Activated CD4-positive, alpha-beta T cell treated with anti-CD3 and anti-CD28 coated beads for 36 hours (primary cell): ENCODE results near the gene TOMM20. TPM values are rescaled to one million over a fixed set of nuclear protein-coding genes. Genes with fewer than 3 reads are reported as not detected.
A peak's percentile ranks its signal among the peaks of the same experiment; 100 is the strongest.
"Not testable (repeated sequence)": the region's sequence is repeated elsewhere in the genome, so short reads cannot be mapped to it uniquely, and the experiment has no call there.

Experiments used
- ATAC-seq: fragments of 200-7000 bp; cut with Tn5 transposase; one replicate; pipeline ENCODE4 v1.10.0; 2021; ENCODE audit warnings: mild to moderate bottlenecking, moderate library complexity
- CTCF ChIA-PET: fragments of 350-600 bp; sonication (Branson Sonifier 250); formaldehyde crosslinking; loops from one replicate; lab custom pipeline; 2021; ENCODE audit warnings: antibody characterized with exemption; lab: Charles Lee
- POLR2A ChIA-PET: fragments of 350-600 bp; sonication (Branson Sonifier 250); formaldehyde crosslinking; loops from one replicate; lab custom pipeline; 2021; ENCODE audit warnings: antibody characterized with exemption, inconsistent platforms; lab: Charles Lee
- DNase-seq: peaks from one replicate; pipeline ENCODE4 v3.0.0-alpha.2; 2020
- H3K27ac Mint-ChIP-seq: one replicate; pipeline ENCODE4 v1.8.0; 2021; ENCODE audit warnings: mixed read lengths
- H3K27me3 Mint-ChIP-seq: one replicate; pipeline ENCODE4 v1.8.0; 2021; ENCODE audit warnings: mixed read lengths
- H3K36me3 Mint-ChIP-seq: one replicate; pipeline ENCODE4 v1.8.0; 2021; ENCODE audit warnings: low read depth, mixed read lengths
- H3K4me1 Mint-ChIP-seq: one replicate; pipeline ENCODE4 v1.8.0; 2021; ENCODE audit warnings: mixed read lengths
- H3K4me3 Mint-ChIP-seq: one replicate; pipeline ENCODE4 v1.8.0; 2021; ENCODE audit warnings: mild to moderate bottlenecking, moderate library complexity, mixed read lengths
- H3K9me3 Mint-ChIP-seq: one replicate; pipeline ENCODE4 v1.8.0; 2021; ENCODE audit warnings: low read depth, mixed read lengths
- intact Hi-C, 2 experiments: fragments of 100-400 bp; cut with DNase I in 1 of 2; cut with micrococcal nuclease in 1 of 2; formaldehyde crosslinking; loops; one replicate each; pipeline versions ENCODE4 v1.14.2 to v1.15.1; 2022 to 2024; cut with DNase I, micrococcal nuclease
- total RNA-seq, 2 experiments: library from RNA; stranded (reverse); gene quantifications; one replicate each; pipeline ENCODE4 v1.2.3, GENCODE V29; 2021

Gene TOMM20
- total RNA-seq, 2 experiments from 2014 or later, result 62.1 to 148 TPM

DNA sequence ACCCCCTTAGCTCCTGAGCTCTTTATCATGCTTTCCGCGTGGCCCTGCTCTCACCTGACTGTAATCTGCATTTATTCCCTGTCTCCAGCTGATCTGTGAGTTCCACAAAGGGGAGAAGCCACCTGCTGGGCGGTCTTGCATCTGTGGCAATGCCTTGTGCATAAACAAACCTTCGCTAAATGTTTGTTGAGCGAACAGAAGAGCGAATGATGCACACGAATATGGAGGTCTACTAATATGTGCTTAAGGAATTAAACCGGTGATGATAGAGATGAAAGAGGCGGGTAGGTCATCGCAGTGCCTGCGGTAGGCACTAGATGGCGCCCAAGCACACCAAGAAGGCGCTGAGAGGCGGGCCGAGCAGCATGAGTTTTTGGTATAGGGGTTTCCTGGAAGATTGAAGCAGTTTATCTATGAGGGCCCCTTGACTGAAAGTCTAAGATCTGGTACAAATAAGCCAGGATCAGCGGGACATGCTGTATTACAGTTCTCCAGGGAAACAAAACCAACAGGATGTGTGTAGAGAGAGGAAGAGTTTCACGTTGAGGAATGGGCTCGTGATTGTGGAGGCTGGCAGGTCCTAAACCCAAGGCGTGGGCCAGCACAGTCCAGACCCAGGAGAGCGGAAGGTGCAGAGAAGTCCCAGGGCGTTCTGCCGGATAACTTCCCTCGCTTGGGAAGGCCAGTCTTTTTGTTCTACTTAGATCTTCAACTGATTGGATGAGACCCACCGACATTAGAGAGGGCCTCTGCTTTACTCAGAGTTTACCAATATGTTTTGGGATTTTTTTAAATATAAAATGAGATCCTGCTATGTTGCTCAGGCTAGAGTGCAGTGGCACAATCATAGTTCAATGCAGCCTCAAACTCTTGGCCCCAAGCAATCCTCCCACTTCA, 34.7 kb downstream of the TOMM20 start:
- ChIA-PET CTCF (interaction anchor here (0.6 to 4.8 kb wide), 15 partner anchors 10 to 689 kb away, joined by 3 to 41 read pairs (median 3); no protein-coding TSS in a partner anchor), POLR2A (no interaction called here)
- ATAC-seq (peak; percentile 97), DNase-seq (peak; percentile 92)
- peaks cover 3% of the 10 kb centered on the region for H3K27me3 Mint-ChIP-seq
- H3K4me3 Mint-ChIP-seq, result no peak overlapping the region
- H3K4me1 Mint-ChIP-seq, result peaks cover 8% of the 10 kb centered on the region
- intact Hi-C loops, result loop anchor here (1.0 to 10.0 kb wide), 3 partner anchors 321 to 979 kb away; no protein-coding TSS in a partner anchor
- H3K27ac Mint-ChIP-seq, result no peak overlapping the region
- no peaks in the 10 kb centered on the region for H3K36me3 Mint-ChIP-seq
- H3K9me3 Mint-ChIP-seq, result no peaks in the 10 kb centered on the region

DNA sequence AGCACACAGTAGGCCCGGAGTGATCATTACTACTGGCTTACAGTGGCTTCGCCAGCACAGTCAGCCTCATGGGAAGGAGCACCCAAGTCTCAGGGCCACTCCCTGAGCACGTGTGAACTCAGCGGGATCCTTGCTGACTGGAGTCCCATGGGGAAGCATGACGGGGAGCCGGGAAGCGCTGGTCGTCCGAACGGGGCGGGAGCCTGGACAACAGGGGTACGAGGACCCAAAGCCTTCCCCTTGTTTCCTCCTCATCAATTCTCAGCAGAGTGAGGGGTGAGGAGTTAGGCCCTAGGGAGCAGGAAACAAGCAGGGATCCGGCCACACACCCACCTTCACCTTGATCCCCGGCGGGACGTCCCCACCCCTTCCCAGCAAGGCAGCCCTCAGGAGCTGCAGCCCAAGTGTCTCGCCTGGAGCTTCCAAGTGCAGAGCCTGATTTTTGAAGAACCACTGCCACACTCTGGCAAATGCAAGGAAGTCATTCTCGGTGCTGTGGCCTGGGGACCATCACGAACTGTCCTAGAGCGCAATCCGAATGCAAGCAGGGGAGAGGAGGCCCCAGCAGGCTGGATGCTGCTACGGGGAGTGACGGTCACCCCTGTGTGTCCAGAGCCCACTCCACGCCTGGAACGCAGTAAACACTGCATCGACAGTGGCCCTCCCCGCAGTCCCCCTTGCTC, 35.5 kb downstream of the TOMM20 start:
- intact Hi-C loops, result loop anchor here in 1 of 2 experiments (10.0 kb wide), 1 partner anchor 978 kb away; no protein-coding TSS in a partner anchor
- Mint-ChIP-seq H3K9me3 (no peaks in the 10 kb centered on the region), H3K4me3 (no peak overlapping the region), H3K27ac (no peak overlapping the region), H3K27me3 (peaks cover 3% of the 10 kb centered on the region), H3K36me3 (no peaks in the 10 kb centered on the region), H3K4me1 (peaks cover 8% of the 10 kb centered on the region)
- POLR2A ChIA-PET, result no interaction called here
- CTCF ChIA-PET, result interaction anchor here (0.6 to 4.8 kb wide), 11 partner anchors 9 to 690 kb away, joined by 3 to 41 read pairs (median 3); no protein-coding TSS in a partner anchor
- peak; percentile 20 for ATAC-seq
- peak; percentile 19 for DNase-seq

DNA sequence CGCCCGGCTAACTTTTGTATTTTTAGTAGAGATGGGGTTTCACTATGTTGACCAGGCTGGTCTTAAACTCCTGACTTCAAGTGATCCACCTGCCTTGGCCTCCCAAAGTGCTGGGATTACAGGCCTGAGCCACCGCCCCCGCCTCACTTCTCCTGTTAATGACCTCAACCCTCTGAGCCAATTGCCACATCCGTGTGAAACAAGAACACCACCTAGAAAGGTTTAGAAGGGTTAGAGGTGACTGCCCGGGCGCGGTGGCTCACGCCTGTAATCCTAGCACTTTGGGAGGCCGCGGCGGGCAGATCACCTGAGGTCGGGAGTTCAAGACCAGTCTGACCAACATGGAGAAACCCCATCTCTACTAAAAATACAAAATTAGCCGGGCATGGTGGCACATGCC, 36.2 kb downstream of the TOMM20 start:
- POLR2A ChIA-PET, H3K36me3 Mint-ChIP-seq, H3K9me3 Mint-ChIP-seq, H3K4me1 Mint-ChIP-seq, DNase-seq, H3K27me3 Mint-ChIP-seq, H3K4me3 Mint-ChIP-seq, H3K27ac Mint-ChIP-seq, ATAC-seq: not testable (repeated sequence)
- CTCF ChIA-PET, result interaction anchor here (0.7 to 4.8 kb wide), 2 partner anchors 13 to 207 kb away, joined by 4 to 41 read pairs; no protein-coding TSS in a partner anchor
- intact Hi-C loops, result loop anchor here in 1 of 2 experiments (10.0 kb wide), 1 partner anchor 978 kb away; no protein-coding TSS in a partner anchor

DNA sequence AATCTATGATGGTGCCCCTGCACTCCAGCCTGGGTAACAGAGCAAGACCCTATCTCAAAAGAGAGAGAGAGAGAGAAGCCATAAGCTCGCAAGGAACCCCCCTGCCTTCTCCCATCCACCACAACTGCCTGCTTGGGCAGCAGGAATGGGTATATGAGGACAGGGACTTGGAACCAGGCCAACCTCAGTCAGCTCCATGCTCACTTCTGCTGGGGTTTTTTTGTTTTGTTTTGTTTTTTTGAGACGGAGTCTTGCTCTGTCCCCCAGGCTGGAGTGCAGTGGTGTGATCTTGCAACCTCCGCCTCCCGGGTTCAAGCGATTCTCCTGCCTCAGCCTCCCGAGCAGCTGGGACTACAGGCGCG, 36.6 kb downstream of the TOMM20 start:
- POLR2A ChIA-PET, H3K27ac Mint-ChIP-seq, H3K9me3 Mint-ChIP-seq, DNase-seq, H3K4me3 Mint-ChIP-seq, H3K27me3 Mint-ChIP-seq, H3K36me3 Mint-ChIP-seq, H3K4me1 Mint-ChIP-seq, ATAC-seq: not testable (repeated sequence)
- CTCF ChIA-PET, result interaction anchor here (0.7 to 4.8 kb wide), 4 partner anchors 13 to 548 kb away, joined by 4 to 41 read pairs (median 6); no protein-coding TSS in a partner anchor
- intact Hi-C loops, result loop anchor here in 1 of 2 experiments (10.0 kb wide), 1 partner anchor 977 kb away; no protein-coding TSS in a partner anchor

DNA sequence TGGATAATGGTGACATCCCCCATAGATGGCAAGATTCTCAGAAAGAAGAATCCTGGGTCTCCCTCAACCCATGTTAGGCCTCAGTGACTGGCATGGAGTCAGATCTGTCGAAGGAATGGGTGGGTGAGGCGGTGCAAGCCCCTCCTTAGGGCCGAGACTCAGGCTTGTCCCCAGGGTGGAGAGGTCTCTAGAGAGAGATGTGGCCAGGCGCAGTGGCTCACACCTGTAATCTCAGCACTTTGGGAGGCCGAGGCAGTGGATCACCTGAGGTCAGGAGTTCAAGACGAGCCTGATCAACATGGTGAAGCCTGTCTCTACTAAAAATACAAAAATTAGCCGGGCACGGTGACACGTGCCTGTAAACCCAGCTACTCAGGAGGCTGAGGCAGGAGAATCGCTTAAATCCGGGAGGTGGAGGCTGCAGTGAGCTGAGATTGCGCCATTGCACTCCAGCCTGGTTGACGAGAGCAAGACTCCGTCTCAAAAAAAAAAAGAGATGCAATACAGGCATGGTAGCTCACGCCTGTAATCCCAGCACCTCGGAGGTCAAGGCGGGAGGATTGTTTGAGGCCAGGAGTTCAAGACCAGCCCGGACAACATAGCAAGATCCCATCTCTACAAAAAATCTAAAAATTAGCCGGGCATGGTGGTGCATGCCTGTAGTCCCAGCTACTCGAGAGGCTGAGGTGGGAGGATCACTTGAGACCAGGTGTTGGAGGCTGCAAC, 37.2 kb downstream of the TOMM20 start:
- CTCF ChIA-PET, result interaction anchor here (0.7 to 1.6 kb wide), 5 partner anchors 13 to 548 kb away, joined by 3 to 8 read pairs (median 4); no protein-coding TSS in a partner anchor
- ATAC-seq, H3K4me1 Mint-ChIP-seq, H3K4me3 Mint-ChIP-seq, POLR2A ChIA-PET, H3K27me3 Mint-ChIP-seq, DNase-seq, H3K36me3 Mint-ChIP-seq, H3K9me3 Mint-ChIP-seq, H3K27ac Mint-ChIP-seq: not testable (repeated sequence)
- intact Hi-C loops, result loop anchor here in 1 of 2 experiments (10.0 kb wide), 1 partner anchor 977 kb away; no protein-coding TSS in a partner anchor

DNA sequence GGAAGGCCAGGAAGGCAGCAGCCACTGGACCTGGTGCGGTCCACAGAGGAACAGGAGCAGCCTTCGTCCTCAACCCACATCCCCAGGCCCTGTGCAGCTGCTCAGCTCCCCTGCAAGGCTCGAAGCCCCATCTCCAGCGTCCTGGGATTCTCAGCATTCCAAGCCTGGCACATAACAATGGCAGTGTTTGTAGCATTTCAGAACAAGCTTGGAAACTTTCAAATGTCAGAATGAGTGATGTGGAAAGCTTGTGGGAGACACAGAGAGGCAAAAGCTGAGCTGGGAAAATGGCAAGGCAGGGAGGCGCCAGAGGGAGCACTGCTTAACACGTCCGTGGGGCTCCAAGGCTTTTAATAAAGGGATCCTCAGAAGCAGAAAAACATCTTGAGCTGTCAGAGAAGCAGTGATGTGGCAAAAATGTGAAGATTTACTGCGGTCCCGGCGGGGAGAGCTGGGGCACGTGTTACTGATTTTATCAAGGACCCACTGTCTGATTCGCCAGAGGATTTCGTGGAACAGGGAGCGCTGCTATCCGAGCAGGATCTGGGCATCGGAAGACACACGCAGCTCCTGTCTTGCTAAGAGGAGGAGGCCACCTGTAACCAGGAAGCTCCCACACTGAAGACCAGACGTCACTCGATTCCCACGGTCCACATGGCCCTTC, 38.1 kb downstream of the TOMM20 start:
- ATAC-seq, result no peak
- DNase-seq, result no peak
- H3K4me3 Mint-ChIP-seq, result no peak overlapping the region
- H3K36me3 Mint-ChIP-seq, result no peaks in the 10 kb centered on the region
- no peaks in the 10 kb centered on the region for H3K9me3 Mint-ChIP-seq
- H3K27ac Mint-ChIP-seq, result no peak overlapping the region
- intact Hi-C loops, result loop anchor here in 1 of 2 experiments (10.0 kb wide), 1 partner anchor 976 kb away; no protein-coding TSS in a partner anchor
- POLR2A ChIA-PET, result no interaction called here
- peaks cover 3% of the 10 kb centered on the region for H3K27me3 Mint-ChIP-seq
- H3K4me1 Mint-ChIP-seq, result peaks cover 8% of the 10 kb centered on the region
- CTCF ChIA-PET, result interaction anchor here (0.7 to 1.9 kb wide), 9 partner anchors 11 to 547 kb away, joined by 3 to 9 read pairs (median 4); no protein-coding TSS in a partner anchor

DNA sequence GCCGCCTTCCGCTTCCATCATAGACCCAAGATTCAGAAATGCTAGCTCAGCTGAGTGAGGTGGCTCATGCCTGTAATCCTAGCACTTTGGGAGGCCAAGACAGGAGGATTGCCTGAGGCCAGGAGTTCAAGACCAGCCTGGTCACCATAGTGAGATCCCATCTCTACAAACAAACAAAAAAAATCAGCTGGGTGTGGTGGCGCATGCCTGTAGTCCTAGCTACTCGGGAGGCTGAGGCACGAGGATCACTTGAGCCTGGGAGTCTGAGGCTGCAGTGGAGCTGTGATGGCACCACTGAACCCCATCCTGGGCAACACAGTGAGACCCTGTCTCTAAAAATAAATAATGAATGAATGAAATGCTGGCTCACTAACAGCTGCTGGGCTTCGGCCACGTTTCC, 39.7 kb downstream of the TOMM20 start:
- ChIA-PET CTCF (interaction anchor here (0.5 to 0.9 kb wide), 2 partner anchors 36 to 246 kb away, joined by 3 to 4 read pairs; no protein-coding TSS in a partner anchor), POLR2A (interaction anchor here (0.5 kb wide), 1 partner anchor 142 kb away, joined by 3 read pairs; no protein-coding TSS in a partner anchor)
- Mint-ChIP-seq H3K9me3 (no peaks in the 10 kb centered on the region), H3K27ac (no peak overlapping the region), H3K36me3 (no peaks in the 10 kb centered on the region), H3K4me1 (peaks cover 9% of the 10 kb centered on the region), H3K27me3 (peaks cover 3% of the 10 kb centered on the region), H3K4me3 (no peak overlapping the region)
- intact Hi-C loops, result loop anchor here in 1 of 2 experiments (10.0 kb wide), 1 partner anchor 764 kb away; no protein-coding TSS in a partner anchor
- no peak for ATAC-seq
- DNase-seq, result no peak

DNA sequence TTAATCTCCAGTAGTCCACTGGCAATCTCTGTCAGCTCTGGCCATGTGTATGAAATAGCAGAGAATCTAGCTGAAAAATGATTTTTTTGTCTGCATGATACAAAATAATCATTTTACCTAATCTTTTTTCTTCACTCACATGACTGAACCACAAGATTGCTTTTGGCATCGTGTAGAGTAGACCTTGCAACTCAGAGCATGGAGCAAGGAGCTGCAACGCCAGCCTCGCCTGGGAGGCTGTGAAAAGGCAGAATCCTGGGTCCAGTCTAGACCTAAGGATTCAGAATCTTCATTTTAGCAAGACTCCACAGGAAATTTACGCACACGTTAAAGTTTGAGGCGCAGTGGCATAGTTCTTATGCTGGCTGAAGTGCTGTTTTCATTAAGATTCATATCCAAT, 40.2 kb downstream of the TOMM20 start:
- POLR2A ChIA-PET, result interaction anchor here (0.5 kb wide), 1 partner anchor 142 kb away, joined by 3 read pairs; no protein-coding TSS in a partner anchor
- H3K27me3 Mint-ChIP-seq, result peaks cover 3% of the 10 kb centered on the region
- no peak for DNase-seq
- no peak overlapping the region for H3K4me3 Mint-ChIP-seq
- intact Hi-C loops, result loop anchor here in 1 of 2 experiments (10.0 kb wide), 1 partner anchor 764 kb away; no protein-coding TSS in a partner anchor
- ATAC-seq, result no peak
- no peaks in the 10 kb centered on the region for H3K9me3 Mint-ChIP-seq
- no peak overlapping the region for H3K27ac Mint-ChIP-seq
- no peaks in the 10 kb centered on the region for H3K36me3 Mint-ChIP-seq
- CTCF ChIA-PET, result interaction anchor here (0.5 to 0.9 kb wide), 2 partner anchors 245 to 854 kb away, joined by 3 read pairs; no protein-coding TSS in a partner anchor
- H3K4me1 Mint-ChIP-seq, result peaks cover 9% of the 10 kb centered on the region

DNA sequence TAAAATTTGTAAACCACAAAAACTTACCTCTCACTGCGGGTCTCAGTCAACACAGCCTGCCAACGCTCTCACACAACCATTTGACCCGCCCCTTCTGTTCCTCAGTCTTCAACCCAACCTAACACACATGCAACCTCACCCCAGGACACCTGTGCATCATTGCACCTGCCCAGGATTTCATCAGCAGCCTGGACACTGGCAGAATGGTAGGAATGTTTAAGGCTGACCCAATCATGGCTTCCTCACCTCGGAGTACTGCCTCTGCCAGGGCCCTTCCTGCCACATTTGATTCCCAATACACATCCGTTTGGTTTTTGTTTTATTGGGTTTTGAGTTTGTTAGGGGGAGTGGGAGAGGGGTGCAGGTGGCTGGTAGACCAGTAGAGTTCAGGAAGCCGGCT, 40.7 kb downstream of the TOMM20 start:
- POLR2A ChIA-PET, result no interaction called here

More for the DNA sequence above, 40.7 kb downstream of the TOMM20 start:
- Mint-ChIP-seq H3K9me3 (no peaks in the 10 kb centered on the region), H3K27ac (no peak overlapping the region), H3K4me1 (peaks cover 15% of the 10 kb centered on the region), H3K4me3 (no peak overlapping the region), H3K27me3 (peaks cover 3% of the 10 kb centered on the region), H3K36me3 (no peaks in the 10 kb centered on the region)
- DNase-seq (no peak), ATAC-seq (no peak)
- intact Hi-C loops, result loop anchor here in 1 of 2 experiments (10.0 kb wide), 1 partner anchor 763 kb away; no protein-coding TSS in a partner anchor
- CTCF ChIA-PET, result interaction anchor here (0.9 kb wide), 1 partner anchor 245 kb away, joined by 3 read pairs; no protein-coding TSS in a partner anchor
